ENCODE measurements around the gene BCAR1.

- no peak for TF ChIP-seq CTCF (IDR thresholded peaks at IDR 0.05)
- no peak for TF ChIP-seq EP300 (IDR thresholded peaks at IDR 0.05)
Observed at GRCh38 chr16:75224306-75225082, 26.9 kb downstream of the BCAR1 start.
